ENCODE data around the gene TIGD2. TPM values are rescaled to one million over a fixed set of nuclear protein-coding genes. Genes with fewer than 3 reads are reported as not detected.

The TIGD2 gene
- total and polyA plus RNA-seq, 2 donors = 3.6 to 12.0 TPM

- H3K36me3 ChIP-seq (ENCODE audit: insufficient read depth) = no peaks in the 10 kb centered on the region
- no peak for DNase-seq (ENCODE audit: extremely low spot score)
- H3K27ac ChIP-seq (ENCODE audit: low read depth) = no peak overlapping the region
- 85% methylated on average over 2 of the region's 2 CpGs for WGBS
- no peaks in the 10 kb centered on the region for H3K4me1 ChIP-seq (ENCODE audit: insufficient read depth)
- H3K4me3 ChIP-seq (ENCODE audit: low read depth, low read length) = no peak overlapping the region
Measured at GRCh38 chr4:89161841-89162240, 50.5 kb downstream of the TIGD2 start.

GRCh38 chr4:89162496-89162895 lies 51.2 kb downstream of the TIGD2 start:
- Histone ChIP-seq H3K4me1 (ENCODE audit: insufficient read depth) (no peaks in the 10 kb centered on the region), H3K36me3 (ENCODE audit: insufficient read depth) (no peaks in the 10 kb centered on the region), H3K4me3 (ENCODE audit: low read depth, low read length) (no peak overlapping the region), H3K27ac (ENCODE audit: low read depth) (no peak overlapping the region)
- DNase-seq (ENCODE audit: extremely low spot score) = no peak
- WGBS = 80% methylated on average over 3 of the region's 3 CpGs

GRCh38 chr4:89162987-89163386 lies 51.7 kb downstream of the TIGD2 start:
- Histone ChIP-seq H3K36me3 (ENCODE audit: insufficient read depth) (no peaks in the 10 kb centered on the region), H3K4me3 (ENCODE audit: low read depth, low read length) (no peak overlapping the region), H3K4me1 (ENCODE audit: insufficient read depth) (no peaks in the 10 kb centered on the region), H3K27ac (ENCODE audit: low read depth) (no peak overlapping the region)
- WGBS = 85% methylated on average over 4 of the region's 4 CpGs
- DNase-seq (ENCODE audit: extremely low spot score) = no peak

- no peak for DNase-seq (ENCODE audit: extremely low spot score)
- no peak overlapping the region for H3K4me3 ChIP-seq (ENCODE audit: low read depth, low read length)
- no peaks in the 10 kb centered on the region for H3K36me3 ChIP-seq (ENCODE audit: insufficient read depth)
- 63% methylated on average over 2 of the region's 2 CpGs for WGBS
- no peak overlapping the region for H3K27ac ChIP-seq (ENCODE audit: low read depth)
- H3K4me1 ChIP-seq (ENCODE audit: insufficient read depth) = no peaks in the 10 kb centered on the region
Measured at GRCh38 chr4:89164400-89164799, 53.1 kb downstream of the TIGD2 start.

Small RNA genes lying within 50 kb of the gene (small RNA-seq; reads per million reads assigned to genes)
- not detected for gene RNU6-907P

Other genes with a start within 250 kb of the TIGD2 start
- gene FAM13A, start 54.3 kb upstream of the TIGD2 start, total RNA-seq = 85.3 TPM
- 21.9 TPM for gene FAM13A, start 54.3 kb upstream of the TIGD2 start, polyA plus RNA-seq
- gene GPRIN3, start 196.3 kb downstream of the TIGD2 start, total RNA-seq = 7.2 TPM
- 0.66 TPM for gene GPRIN3, start 196.3 kb downstream of the TIGD2 start, polyA plus RNA-seq

Measured in urinary bladder (tissue), 4 donors.